ENCODE data around the gene TMEM95.
A peak's percentile ranks its signal among the peaks of the same experiment; 100 is the strongest.

TMEM95 gene

GRCh38 chr17:7403043-7403726 lies 48.2 kb downstream of the TMEM95 start:
- no peak for DNase-seq

GRCh38 chr17:7403727-7403976 lies 48.7 kb downstream of the TMEM95 start:
- DNase-seq, result peak in 2 of 56 donors; percentile 58 to 81

GRCh38 chr17:7403977-7404736 lies 49.2 kb downstream of the TMEM95 start, which contains the start of gene TMEM256:
Gene TMEM256 (minus strand): TSS chr17:7404097. CDS start chr17:7404084, 13 bp downstream.
- DNase-seq, result peak; percentile 95 to 100 (median 99)

- peak in 11 of 56 donors; percentile 51 to 91 (median 72) for DNase-seq
These were observed 49.9 kb downstream of the TMEM95 start for GRCh38 chr17:7404737-7405349.

- DNase-seq, result peak in 26 of 56 donors; percentile 8 to 68 (median 46)
These were observed 50.6 kb downstream of the TMEM95 start for GRCh38 chr17:7405350-7406234.

- DNase-seq, result peak in 3 of 56 donors; percentile 8 to 21 (median 13)
These were observed 51.4 kb downstream of the TMEM95 start for GRCh38 chr17:7406235-7406825.
